NCI-H2196 treated with DMSO at 0.1 percent for 48 hours (cell line): Measurements from ENCODE around the gene DAB2IP.

Experiments used
- DNase-seq: peaks from one replicate; lab custom pipeline; 2025; ENCODE audit not compliant: unreplicated experiment; lab: John Stamatoyannopoulos, UW

DAB2IP gene

GRCh38 chr9:121827251-121827967 is 176.0 kb downstream of the DAB2IP start:
- DNase-seq: no peak

GRCh38 chr9:121830441-121831140 is 179.2 kb downstream of the DAB2IP start:
- DNase-seq: no peak

- DNase-seq: no peak
Measured at GRCh38 chr9:121831869-121832268, 180.4 kb downstream of the DAB2IP start.

- DNase-seq: no peak
Measured at GRCh38 chr9:121833061-121833460, 181.6 kb downstream of the DAB2IP start.
